GM12801 (cell line): ENCODE results near the gene TLCD2.

ENCODE experiments used
- CTCF ChIP-seq: IDR thresholded peaks from one replicate; pipeline ENCODE4 v1.5.1; 2011; ENCODE audit warnings: control low read depth; ENCODE audit not compliant: insufficient read length; ENCODE audit errors: extremely low read depth

TLCD2 gene

GRCh38 chr17:1709971-1710806 is at the start of gene TLCD2:
TLCD2 (minus strand) TSS chr17:1710377; CDS start chr17:1710242, 135 bp downstream.
- no peak for TF ChIP-seq CTCF

- no peak for TF ChIP-seq CTCF
These were observed 49.4 kb upstream of the TLCD2 start for GRCh38 chr17:1759529-1759928.

GRCh38 chr17:1758807-1759206 is 48.6 kb upstream of the TLCD2 start:
- TF ChIP-seq CTCF, result no peak

GRCh38 chr17:1755827-1756262 is 45.7 kb upstream of the TLCD2 start:
- TF ChIP-seq CTCF, result no peak

- TF ChIP-seq CTCF, result no peak
These were observed 45.2 kb upstream of the TLCD2 start for GRCh38 chr17:1755252-1755826.

GRCh38 chr17:1754430-1755112 is 44.4 kb upstream of the TLCD2 start:
- no peak for TF ChIP-seq CTCF

- TF ChIP-seq CTCF, result no peak
These were observed 43.7 kb upstream of the TLCD2 start for GRCh38 chr17:1753767-1754429.
